SH-SY5Y (cell line): Measurements from ENCODE around the gene MEF2D.

Source experiments
- GATA2 ChIP-seq: IDR thresholded peaks from 2 replicates; pipeline ENCODE4 v1.6.1; 2011; ENCODE audit warnings: mild to moderate bottlenecking, low read depth, low read length
- GATA3 ChIP-seq: IDR thresholded peaks from 2 replicates; pipeline ENCODE4 v1.6.1; 2011; ENCODE audit warnings: low read depth, mild to moderate bottlenecking, low read length, moderate library complexity

DNA sequence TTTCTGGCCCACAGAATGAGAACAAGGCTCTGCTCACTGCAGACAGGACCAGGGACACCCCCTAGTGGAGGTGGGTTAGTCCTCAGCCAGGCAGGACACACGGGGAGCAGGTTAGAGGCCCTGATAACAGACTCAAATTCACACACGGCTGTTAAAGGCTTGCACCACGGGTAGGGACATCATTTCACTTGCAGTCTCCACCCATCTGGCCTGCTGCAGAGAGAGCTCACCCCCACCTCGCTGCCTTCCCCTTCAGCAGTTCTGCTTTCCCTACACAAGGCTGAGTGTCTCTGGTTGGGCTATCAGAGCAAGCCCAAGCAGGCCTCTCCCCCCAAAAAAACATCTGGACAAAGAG lies 20.6 kb downstream of the MEF2D start:
- TF ChIP-seq GATA2, result no peak
- no peak for TF ChIP-seq GATA3
